GM21360 (cell line): ENCODE data around the gene BEGAIN.

Experiments
- ATAC-seq: cut with Tn5 transposase; IDR thresholded peaks from one replicate; pipeline ENCODE4 v1.9.1; 2021; ENCODE audit warnings: mild to moderate bottlenecking, moderate library complexity; ENCODE audit not compliant: unreplicated experiment

The BEGAIN gene

DNA sequence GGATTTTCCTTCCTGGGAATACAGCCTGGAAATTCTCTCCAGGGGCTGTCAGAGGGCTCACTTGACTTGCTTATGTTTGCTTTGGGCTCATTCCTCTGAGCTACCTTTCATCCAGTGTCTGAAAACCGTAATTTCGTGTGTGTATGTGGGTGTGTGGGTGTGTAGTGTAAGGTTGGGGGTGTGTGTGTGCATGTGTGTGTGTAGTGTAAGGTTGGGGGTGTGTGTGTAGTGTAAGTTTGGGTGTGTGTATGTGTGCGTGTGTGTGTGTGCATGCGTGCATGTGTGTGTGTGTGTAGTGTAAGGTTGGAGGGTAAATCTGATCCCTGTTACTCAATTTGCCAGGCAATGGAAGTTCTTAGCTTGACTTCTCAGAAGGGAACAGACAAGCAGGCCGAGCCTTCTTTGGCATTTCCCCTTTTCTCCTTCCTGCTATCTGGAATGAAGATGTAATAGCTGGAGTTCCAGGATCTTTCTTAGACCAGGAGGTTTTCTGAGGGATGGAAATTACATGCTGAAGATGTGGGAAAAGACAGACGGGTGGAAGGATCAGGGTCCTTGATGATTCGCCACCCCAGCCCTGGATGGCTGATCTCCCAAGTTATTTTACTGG, 15.5 kb upstream of the BEGAIN start:
- ATAC-seq, result no peak

DNA sequence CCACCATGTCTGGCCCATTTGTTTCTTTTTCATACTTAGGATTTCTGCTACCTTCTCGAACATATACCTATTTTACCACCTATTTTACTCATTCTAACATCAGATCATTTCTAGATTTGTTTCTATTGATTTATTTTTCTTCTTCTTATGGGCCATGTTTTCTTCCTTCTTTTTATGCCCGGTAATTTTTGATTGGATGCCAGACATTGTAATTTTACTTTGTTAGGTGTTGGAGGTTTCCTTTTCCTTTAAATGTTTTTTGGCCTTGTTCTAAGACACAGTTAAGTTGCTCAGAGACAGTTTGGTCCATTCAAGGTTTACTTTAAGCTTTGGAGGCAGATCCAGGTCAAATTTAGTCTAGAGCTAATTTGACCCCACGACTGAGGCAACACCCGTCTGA, 14.7 kb upstream of the BEGAIN start:
- no peak for ATAC-seq

DNA sequence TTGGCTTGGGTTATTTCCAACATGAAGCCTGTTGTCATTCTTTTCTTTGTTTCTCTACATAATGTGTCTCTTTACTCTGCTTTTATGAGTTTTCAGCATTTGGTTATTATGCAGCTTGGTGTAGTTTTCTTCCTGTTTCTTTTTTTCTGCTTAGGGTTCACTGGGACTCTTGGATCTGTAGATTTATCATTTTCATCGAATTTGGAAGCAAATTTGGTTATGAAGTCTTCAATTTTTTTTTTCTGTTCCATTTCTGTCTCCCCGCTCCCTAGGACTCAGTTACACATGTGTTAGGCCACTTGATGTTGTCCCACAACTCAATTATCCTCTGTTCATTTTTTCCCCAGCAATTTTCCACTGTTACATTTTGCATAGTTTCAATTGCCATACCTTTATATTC, 13.8 kb upstream of the BEGAIN start:
- ATAC-seq, result no peak

DNA sequence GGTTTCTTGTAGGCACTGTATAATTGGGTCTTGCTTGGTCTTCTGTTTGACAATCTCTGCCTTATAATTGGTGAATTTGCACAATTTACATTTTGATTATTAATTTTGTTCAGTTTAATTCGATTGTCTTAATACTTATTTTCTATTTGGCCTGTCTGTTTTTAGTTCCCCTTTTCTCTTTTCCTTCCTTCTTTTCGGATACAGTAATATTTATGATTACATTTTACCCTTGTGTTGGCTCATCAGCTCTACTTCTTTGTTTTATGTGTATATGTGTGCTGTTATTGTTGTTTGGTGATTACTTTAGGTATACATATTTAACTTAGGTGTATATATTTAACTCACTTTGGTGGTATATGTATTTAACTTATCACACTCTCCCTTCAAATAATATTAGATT, 12.8 kb upstream of the BEGAIN start:
- no peak for ATAC-seq

DNA sequence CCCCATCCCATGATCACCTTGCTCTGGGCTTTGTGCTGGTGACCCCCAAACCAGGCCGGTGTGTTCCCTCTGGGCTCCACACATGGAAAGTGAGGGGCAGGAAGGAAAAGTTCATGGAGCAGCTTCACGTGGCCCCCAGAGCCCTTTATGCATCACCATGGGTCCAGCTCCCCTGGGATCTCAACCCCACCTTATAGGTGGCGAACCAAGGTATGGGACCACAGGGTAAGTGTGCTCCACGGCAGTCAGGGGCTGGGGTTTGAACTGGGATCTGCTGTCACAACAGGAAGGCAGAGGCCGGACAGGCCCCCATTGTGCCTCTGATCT, 7.4 kb upstream of the BEGAIN start:
- ATAC-seq, result no peak

DNA sequence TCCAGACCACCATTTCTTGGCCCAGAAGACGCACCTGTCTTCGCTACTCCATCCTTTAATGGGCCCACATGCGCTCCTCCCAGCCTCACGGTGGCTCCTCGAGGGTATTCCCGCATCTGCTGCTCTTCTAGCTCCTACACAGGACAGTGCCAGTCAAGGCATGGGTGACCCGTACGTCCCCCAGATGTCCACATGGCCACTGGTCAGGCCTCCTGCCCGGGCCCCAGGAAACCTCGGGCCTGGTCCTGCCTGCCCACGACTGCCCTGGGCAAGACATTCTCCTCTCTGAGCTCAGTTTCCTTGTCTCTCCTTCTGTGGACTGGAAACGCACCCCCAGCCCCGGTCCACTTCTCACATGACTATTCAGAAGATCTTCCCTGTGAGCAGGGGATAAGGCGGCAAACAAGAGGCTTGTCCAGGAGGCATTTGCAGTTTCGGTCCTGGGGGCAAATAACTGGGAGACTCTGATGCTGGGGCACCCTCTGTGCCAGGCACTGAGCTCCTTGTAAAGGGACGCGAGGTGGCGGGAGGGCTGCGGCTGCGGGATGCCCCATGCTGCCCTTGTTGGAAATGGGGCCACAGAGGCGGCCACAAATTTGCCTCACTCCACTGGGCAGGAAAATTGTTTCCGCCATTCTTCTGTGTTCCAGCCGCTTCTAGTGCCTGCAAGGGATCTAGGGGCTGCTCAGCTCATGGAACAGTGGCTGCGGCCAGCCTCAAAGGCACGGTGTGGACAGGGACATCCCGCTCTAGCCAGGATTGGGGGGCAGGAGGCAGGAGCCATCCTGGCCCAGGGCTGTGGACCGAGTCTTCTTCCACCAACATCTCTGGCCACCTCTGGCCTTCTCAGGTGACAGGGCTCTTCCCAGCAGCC, 6.8 kb upstream of the BEGAIN start:
- ATAC-seq, result no peak

DNA sequence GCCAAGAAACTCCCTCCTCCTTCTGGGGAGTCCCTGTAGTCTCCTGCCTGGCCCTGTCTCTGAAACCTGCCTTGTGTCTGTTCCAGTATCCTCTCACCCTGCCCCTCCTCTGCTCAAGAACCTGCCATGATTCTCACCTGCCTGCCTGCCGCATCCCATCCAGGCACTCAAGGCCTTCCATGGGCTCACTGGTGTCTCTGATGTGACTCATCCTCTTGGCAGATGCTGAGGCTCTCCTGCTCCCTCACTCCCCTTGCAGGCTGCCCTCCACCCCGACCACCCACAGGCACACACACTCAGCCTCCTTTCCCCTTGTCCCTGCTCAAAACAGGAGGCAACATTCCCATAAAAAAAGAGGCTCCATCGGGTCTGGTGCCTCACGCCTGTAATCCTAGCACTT, 5.8 kb upstream of the BEGAIN start:
- no peak for ATAC-seq

DNA sequence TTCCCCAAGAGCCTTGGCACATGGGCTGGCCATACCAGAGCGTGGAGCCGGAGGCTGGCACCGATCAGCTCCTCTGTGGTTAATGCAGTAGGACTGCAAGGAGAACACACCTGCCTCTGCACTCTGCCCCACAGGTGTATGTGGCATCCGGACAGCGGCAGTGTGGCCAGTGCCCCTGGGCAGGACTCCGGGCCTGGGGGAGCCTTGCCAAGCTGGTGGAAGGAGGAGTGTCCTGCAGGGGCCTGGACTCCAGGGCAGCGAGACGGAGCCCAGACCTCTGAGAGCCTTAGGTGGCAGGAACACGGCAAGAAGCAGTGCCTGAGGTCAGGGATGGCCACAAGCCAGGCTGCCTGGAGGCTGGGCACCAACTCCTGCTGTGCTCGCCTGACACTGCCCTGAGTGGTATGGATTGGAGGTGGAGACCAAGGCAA, 5.3 kb upstream of the BEGAIN start:
- no peak for ATAC-seq

DNA sequence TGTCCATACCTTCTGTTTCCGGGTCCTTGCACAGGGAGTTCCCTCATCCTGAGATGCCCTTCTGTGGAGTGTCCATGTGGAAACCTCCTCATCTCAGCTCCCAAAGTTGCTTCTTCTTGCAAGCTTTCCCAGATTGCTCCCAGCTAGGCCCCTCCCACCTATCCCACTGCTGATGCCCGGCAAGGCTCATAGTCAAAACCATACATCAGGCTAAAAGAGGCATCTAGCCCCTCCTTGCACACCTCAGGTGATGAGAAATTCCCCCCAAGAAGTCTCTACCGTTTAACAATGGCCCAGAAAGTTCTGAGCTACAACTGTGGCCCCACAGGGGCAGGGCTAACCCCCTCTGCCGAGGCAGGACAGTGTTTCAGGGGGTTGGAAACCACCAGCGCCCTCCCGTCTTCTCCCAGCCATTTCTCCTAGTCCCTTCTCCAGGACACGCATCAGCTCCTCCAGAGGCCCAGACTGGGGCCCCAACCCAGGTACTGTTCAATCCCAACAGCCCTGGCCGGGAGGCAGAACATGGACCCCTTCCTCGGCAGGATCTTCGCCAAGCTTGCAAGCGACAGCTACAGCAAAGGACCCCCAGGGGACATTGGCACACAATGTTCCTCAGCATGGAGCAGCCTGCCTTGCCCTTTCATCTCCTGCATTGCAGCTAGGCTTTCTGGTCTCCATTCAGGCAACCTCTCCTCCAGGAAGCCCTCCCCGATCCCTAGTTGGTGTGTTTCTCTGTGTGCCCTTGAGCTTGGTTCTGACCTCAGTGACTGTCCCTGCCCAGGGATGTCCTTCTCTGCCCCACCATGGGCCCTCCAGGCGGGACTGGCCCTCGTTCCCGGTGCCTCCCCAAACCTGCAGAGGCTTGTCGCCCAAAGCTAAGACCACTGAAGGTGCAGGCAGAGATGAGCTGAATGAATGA, 4.5 kb upstream of the BEGAIN start:
- no peak for ATAC-seq

DNA sequence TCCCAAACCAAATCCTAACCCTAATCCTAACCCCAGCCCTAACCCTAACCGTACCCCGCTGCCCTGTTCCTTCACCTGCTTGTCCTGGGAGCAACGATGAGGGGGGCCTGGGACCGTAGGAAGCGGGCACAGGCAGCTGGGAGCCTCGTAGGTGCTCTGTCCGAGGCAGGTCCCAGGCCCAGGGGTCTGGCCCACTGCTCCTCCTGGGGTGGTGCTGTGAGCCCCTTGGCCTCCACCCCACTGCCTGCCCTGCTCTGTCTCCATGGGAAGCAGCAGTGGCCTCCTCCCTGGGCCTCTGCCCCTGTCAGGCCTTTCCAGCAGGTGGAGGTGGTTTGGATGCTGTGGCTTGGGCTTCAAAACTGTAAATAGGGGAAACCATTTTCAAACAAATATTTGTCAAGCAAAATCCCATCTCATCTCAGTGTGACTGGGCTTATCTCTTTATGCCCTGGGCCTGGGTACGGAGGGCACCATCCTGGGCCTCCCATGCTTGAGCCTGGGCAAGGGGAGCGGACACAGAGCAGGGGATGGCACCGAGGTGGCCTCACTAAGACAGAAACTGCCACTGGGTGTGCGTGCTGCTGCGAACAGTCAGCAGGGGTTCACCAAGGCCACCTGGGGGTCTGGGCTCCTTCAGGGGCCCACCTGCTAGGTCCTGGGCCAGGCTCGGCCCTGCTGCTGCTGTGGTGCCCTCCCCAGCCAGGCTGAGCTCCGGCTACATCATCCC, 3.7 kb upstream of the BEGAIN start:
- no peak for ATAC-seq

DNA sequence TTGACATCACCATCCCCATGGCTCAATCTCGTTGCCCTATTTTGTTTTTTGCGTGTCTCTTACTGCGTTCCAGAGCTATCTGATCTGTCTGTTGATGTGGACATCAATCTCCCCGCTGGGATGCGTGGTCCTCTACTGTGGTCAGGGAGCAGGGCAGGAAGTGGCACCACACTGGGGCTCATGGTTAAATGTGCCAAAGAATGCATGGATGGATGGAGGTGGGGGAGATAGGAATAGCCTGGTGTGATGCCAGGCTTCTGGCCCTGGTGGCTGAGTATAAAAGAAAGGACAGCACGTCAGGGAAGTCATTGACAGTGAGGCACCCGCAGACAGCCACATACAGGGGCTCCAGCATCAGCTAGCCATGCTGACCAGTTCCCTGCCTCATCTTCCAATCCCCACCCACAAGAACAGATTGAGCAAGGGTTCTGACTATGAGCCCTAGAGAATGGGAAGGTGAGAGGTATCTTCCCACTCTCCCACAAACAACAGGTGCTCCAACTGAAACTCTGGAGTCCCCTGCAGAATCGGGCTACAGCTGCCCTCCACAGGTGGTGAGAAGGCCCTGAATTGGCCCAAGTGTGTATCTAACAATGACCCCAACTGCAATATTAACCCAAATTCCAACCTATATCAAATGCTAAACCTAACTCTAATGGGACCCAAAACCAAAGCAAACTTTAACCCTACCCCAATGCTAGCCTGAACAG, 2.7 kb upstream of the BEGAIN start:
- ATAC-seq, result no peak

DNA sequence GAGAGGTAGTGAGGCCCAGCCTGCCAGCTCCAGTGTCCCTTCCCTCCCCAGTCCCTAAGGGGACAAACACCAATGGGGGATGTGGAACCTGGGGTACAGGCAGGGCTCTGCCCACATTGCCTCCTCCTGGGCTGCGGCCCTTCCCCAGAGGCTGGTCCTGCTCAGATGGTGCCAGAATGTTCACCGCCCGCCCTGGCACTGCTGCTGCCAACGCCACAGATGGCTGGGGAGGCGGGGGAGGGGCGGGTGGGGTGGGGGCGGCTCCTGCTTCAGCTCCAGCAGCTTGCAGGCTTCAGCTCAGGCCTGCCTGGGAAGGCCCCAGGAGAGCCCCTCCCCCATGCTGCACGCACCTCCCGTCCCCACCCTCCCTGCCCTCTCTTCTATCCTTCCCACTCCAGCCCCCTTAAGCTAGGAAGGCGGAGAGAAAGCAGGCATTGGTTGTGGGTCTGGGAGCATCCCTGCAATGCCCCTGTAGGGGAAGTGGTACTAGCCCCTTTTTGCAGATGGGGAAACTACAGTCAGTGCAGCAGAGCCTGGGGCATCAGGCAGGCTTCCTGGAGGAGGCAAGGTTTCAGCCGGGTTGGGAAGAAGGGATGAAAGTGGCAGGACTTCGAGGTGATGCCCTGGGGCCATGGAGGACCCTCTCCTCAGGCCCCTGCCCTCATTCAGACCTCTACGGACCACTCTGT, 2.0 kb upstream of the BEGAIN start:
- ATAC-seq, result no peak

DNA sequence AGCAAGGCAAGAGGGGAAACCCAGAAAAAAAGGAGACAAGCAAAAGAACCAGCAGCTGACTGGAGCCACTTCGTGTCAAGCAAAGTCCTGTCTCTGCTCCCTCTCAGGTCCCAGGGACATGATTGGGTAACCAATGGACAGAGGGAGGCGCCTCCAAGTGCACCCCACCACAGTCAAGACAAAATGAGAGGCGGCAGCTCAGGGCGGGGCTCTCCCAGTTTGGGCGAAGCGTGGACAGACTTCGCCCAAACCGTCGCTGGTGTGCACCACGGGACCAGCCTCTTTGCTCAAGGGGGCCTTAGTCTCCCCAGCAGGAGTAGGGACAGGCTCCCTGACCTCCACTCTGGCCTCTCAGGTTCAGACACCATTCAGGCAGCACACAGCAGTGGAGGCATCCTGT, 1.5 kb upstream of the BEGAIN start:
- no peak for ATAC-seq

DNA sequence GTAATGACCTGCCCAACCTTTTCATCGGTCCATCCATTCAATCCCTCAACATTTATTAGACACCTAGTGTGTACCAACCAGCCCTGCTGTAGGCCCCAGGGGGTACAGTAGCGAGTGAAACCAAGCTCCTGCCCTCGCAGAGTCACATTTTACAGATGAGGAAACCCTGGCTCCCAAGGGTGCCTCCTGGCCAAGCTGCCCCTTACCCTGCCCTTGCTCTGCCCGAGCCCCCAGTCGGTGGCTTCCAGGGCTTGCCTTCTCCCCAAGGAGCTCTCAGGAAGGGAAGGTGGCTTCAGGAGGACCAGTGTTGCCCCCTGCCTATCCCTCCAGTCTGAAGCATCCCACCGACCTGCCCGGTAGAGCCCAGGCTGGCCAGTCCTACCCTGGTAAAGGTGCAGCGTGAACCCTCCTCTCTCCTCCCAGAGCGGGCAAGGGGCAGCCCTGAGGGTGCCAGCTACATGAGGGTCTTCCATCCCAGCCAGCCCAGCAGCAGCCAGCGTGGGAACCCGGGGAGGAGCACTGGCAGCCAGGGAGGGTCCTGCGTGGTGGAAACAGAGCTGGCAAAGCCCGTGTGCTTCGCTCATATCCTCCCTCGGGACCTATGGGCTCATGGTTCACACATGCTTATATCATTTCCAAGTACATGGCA, 670 bp upstream of the BEGAIN start:
- ATAC-seq, result no peak

DNA sequence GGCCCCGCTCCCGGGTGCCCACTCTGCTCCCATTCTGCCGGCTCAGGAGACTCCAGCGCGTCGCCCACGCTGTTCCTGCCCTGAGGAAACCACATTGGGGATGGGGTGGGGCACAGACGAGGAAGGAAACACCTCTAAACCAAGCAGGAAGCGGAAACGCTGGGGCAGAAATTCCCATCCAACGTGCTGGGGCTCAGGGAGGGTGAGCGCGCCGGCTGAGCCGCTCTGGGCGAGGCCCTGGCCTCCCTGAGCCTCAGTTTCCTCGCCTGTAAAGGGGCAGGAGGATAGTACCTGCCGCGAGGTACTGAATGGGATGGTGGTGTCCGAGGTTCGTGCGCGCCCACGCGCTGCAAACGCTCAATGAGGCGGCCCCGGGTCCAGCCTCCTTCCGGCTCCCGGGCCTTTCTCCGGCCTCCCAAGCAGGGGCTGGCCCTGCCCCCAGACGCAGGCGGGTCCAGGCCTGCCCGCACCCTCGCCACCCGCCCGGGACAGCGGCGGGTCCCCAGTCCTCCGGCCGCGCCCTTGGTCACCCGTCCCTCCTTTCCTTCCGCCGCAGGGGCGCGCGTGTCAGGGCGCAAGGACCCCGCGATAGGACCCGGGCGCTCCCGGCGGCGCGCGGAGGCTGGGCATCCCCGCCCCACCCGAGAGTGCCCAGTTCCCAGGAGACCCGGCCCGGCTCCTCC, 673 bp downstream of the BEGAIN start:
- no peak for ATAC-seq

DNA sequence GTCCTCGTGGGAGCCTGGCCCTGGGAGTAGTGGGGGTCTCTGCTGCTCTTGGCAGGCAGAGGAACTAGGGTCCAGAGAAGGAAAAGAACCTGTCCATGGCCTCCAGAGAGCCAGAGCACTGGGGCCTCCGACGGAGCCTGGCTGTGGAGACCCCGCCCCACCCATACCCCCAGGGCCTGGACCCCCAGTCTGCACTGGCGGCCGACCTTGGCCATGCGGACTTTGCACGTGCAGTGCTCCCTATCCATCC, 1.1 kb downstream of the BEGAIN start:
- ATAC-seq, result no peak

DNA sequence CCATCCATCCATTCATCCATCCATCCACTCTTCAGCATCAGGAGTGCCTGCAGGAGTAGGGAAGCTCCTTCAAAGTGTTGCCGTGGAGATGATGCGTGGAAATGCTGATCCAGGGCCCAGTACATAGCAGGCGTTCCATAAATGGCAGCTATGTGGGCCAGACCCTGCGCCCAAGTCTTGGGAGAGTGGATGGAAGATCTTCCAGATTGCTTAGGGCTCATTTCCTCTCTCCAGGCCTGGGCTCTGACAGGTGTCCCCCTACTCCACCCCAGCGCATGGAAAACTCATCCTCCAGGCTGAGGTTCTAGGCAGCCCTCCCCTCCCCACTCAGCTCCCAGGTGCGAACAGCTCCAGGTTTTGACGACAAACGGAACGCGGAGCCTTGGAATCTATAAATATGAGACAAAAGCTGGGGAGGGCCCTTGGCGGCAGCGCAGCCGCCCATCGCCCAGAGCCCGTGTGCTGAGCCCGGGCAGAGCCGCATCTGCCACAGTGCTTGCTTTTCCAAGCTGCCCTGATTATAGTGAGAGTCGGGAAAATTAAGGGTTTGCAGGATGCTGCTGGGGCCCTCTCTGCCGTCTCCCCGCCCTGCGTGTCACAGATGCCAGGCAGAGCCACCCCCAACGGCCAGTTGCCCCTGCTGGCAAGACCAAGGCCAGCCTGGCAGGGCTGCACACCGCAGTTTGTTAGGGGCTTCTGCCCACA, 1.6 kb downstream of the BEGAIN start:
- ATAC-seq, result no peak
